GM19397 (cell line): ENCODE data around the gene SCD.
"Not testable (repeated sequence)": the region's sequence is repeated elsewhere in the genome, so short reads cannot be mapped to it uniquely, and the experiment has no call there.

Source experiments
- ATAC-seq: cut with Tn5 transposase; IDR thresholded peaks from one replicate; pipeline ENCODE4 v1.9.1; 2021; ENCODE audit warnings: mild to moderate bottlenecking, moderate library complexity; ENCODE audit not compliant: unreplicated experiment

Gene SCD

DNA sequence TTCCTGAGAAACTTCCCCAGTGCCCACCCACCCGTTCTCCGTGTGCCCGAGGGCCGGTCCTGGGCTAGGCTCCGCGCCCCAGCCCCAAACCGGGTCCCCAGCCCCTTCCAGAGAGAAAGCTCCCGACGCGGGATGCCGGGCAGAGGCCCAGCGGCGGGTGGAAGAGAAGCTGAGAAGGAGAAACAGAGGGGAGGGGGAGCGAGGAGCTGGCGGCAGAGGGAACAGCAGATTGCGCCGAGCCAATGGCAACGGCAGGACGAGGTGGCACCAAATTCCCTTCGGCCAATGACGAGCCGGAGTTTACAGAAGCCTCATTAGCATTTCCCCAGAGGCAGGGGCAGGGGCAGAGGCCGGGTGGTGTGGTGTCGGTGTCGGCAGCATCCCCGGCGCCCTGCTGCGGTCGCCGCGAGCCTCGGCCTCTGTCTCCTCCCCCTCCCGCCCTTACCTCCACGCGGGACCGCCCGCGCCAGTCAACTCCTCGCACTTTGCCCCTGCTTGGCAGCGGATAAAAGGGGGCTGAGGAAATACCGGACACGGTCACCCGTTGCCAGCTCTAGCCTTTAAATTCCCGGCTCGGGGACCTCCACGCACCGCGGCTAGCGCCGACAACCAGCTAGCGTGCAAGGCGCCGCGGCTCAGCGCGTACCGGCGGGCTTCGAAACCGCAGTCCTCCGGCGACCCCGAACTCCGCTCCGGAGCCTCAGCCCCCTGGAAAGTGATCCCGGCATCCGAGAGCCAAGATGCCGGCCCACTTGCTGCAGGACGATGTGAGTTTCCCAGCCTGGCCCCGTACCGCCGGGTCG lies at the start of gene SCD:
Gene SCD, plus strand, starts transcription at position 469 of the 803 bp plus-strand sequence. Its CDS starts 272 bp downstream, at position 741.
- peak; percentile 87 for ATAC-seq

DNA sequence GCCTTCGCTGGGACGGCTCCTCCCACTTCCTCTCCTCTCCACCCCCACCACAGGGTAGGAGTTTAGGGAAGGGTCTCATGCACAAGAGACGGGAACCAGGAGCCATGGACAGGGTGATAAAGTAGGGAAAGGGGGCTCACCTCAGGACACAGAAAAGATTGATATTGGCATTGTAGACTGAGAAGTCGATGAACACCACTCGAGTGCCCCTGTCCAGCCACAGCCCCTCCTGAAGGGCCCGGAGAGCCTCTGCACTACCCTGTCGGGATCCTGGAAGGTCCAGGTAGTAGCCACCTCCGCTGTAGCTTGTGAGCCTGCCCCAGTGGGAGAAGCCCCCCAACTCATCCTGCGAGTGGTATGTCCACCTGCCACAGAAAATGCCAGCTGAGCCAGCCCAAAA lies 49.8 kb upstream of the SCD start:
- no peak for ATAC-seq

DNA sequence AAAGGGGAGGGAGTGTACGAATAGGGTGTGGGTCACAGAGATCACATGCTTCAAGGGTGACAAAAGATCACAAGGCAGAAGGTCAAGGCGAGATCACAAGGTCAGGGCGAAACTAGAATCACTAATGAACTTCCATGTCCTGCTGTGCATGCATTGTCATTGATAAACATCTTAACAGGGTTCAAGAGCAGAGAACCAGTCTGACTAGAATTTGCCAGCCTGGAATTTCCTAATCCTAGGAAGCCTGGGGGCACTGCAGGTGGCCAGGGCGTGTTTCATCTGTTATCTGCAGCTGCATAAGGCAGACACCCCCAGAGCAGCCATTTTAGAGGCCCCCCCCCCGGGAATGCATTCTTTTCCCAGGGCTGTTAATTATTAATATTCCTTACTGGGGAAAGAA lies 45.9 kb upstream of the SCD start:
- ATAC-seq = not testable (repeated sequence)

DNA sequence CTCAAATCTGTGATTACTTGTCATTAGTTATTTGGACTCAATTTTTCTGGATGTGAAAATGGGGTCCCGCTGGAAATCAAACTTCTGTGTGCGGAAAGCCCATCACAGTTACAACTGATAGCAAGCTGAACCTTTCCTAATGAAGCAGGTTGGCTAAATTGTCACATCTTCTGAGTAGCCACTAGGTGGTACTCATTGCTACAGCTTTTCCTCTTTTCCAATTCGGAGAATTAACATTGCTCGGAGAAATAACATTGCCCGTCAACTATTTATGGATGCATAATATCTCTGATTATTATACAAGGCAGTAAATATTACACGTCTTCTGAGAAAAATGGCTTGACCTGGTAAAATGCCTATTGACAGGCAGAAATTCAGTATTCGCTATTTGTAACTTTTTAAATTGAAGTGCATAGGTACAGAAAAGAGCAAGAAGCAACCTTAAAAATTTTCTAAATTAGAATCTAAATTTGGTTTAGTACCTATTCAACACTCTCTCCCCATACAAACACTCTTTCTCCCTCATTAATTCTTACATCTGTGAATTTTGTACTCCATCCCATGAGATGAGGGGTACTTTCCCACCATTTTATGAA lies 43.2 kb upstream of the SCD start:
- ATAC-seq = no peak

DNA sequence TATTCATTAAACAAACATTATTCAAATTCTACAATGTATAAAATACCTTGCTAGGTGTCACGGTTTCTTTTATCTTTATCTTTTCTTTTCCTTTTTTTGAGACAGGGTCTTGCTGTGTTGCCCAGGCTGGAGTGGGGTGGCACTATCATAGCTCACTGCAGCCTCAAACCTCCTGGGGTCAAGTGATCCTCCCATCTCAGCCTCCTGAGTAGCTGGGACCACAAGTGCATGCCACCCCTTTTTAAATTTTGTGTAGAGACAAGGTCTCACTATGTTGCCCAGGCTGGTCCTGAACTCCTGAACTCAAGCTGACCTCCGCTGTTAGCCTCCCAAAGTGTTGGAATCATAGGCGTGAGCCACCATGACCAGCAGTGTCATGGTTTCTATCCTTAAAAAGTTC lies 42.6 kb upstream of the SCD start:
- ATAC-seq = no peak

DNA sequence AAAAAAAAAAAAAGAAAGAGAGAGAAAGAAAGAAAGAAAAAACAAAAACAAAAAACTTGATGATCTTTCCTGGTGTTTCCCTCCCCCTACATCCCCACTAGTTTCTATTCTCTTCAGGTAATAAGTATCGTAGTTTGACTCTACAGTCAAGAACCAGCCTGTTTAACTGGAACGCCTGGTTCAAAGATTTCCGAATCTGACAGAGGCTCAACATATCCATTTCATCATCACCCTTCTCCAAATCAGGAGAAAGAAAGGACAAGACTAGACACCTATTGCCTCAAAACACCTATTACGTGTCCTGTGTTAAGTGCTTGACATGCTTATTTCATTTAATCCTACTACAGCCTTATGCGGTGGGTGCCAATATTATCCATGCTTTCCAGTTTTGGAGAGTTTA lies 40.2 kb upstream of the SCD start:
- no peak for ATAC-seq

DNA sequence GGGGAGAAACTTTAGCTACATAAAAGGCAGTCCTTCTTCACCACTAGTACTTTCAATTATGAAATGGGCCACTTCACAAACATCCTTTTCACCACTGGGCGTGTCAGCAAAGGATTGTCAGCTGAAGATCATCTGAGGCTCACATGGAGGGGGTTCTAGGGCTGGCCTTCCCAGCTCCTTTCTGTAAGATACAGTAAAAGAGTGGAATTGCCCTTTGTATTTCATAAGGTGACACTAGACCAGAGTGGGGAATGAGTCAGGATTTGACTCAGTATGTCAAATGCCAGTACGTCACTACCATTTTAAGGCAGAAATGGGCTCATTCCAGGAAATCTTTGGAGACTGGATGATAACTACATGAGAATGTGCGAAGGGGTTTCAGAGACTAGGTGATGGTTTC lies 39.3 kb upstream of the SCD start:
- ATAC-seq = no peak

DNA sequence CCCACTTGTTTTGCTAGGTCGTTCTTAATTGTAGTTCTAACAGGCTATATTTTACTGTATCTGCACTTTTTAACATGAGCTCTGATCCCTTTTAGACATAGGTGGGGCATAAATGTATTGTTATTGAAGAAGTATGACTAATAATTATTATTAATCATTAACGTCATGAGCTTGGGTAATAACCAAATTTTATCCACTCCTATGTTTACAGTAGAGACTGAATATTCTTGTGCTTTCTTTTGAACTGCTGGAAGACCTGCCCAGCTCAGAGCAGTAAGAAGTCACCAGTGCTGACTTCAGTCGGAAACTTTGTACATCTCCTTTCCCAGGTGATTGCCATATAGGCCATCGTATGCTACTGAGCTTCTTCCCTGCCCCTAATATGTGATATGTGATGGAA lies 35.7 kb upstream of the SCD start:
- no peak for ATAC-seq

DNA sequence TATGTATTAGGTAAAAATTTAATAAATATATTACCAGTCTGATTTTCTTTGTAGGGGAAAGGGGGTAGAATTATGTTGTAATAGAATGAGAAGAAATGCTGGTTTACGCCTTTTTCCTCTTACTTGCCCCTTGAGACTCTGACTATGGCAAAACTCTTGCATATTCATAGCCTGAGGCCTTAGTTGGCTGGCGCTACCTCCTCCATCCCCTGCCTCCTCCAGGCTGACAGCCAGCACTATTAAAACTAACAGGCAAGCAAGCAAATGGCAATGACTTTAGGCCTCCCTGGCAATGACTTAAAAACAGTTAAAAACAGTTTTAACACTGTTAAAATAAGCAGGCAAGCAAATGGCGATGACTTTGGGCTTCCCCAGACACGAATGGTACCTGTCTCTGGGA lies 31.4 kb upstream of the SCD start:
- no peak for ATAC-seq

DNA sequence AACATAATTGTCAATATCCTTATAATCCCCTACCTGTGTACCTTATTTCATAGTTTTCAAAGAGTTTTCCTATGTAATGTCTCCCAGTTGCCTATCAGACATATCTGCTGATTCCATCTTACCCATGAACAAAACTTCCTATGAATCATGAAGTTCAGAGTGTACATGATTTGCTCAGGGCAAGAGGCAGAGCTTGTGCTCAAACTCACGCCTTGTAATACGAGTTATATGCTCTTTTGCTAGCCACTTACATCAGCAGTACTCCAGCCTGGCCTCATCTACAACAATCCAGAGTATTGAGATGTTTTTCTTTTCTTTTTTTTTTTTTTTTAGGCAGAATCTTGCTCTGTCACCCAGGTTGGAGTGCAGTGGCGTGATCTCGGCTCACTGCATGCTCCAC lies 28.8 kb upstream of the SCD start:
- no peak for ATAC-seq

DNA sequence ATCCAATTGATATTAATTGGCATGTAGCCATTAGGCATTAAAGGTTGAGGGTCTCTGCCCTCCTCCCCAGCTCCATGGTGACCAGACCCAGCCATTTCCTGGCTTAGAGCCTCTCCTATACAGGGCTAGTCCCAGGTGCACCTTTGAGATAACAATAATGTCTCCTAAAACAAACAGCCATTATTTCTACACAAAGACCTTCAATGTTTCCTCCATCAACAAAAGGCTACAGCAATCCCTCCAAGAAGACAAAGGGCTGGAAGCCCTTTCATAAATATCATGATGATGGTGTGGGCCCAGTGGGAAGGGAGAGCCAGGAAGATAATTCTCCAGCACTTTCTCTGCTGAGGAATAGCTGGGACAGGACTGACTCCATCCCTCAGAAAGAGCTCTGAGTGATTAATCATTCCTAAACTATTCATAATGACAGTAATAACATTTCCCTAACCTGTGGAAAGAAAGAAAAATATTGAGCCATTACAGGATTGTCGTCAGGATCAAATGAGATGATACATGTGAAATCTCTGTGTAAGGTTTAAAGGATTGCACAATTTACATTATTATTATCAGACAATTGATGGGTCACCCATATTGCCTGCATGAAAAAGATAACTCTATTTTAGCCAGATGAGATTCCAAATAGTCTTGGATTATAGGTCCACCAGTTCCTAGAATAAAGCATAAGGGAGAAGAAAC lies 27.2 kb upstream of the SCD start:
- no peak for ATAC-seq

DNA sequence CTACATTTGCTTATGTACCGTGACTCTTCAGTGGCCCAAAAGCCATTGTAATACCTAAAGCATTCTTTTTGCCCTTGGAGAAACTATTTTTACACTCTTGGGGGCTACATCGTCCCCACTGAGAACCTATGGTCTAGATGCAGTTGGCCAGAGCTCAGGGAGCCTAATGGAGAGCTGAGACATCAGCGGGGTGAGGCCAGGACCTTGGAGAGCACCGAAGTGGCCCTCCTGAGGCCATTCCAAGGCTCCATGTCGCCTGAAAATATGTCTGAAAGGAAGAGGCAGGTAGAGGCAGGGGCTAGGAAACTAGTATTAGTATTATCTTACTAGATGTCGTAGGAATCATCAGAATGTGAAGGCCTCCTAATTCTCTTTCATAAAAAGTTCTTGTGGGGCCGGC lies 21.9 kb upstream of the SCD start:
- ATAC-seq = no peak

DNA sequence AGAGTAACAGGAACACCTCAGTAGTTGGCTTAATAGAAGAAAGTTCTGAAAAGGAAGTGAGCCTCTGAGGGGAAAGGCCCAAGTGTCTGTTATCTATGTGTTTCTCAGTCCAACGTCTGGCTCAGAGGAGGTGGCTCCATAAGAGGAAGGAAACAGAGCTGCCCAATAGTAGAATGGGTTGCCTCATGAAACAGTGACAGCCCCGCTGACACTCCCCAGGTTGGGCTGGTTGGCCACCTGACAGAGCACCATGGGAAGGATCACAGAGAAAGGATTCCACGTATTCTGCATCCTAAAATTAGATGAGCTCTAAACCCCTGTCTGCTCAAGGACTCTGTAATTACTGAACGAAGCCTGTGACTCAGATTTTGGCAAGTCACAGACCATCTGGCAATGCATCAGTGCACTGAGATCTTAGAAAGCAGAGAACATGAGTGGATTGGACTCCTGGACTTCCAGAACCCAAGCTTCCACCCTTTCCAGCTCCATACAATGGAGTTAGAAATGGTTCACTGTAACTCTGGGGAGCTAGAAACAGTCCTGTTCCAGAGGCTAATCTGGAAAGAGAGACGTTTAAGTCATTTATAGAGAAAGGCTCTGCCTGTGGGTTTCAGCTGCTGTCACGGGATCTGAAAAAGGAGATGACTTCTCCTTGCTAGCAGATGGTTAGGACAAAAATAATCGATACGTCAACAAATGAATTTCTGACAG lies 19.9 kb upstream of the SCD start:
- ATAC-seq = peak; percentile 97

DNA sequence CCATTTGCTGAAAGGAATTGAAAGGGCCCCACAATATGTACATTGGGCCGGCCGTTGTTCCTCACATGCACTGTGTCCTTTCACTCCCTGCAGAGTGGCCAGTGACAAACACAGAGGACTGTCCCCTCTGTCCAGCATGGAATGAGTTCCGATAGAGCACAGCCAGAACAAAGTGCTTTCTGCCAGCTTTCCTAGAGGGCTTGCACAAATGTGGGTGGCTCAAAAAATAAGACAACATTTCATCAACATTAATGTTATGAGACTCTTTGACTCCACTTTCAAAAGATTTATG lies 19.4 kb upstream of the SCD start:
- ATAC-seq = no peak

DNA sequence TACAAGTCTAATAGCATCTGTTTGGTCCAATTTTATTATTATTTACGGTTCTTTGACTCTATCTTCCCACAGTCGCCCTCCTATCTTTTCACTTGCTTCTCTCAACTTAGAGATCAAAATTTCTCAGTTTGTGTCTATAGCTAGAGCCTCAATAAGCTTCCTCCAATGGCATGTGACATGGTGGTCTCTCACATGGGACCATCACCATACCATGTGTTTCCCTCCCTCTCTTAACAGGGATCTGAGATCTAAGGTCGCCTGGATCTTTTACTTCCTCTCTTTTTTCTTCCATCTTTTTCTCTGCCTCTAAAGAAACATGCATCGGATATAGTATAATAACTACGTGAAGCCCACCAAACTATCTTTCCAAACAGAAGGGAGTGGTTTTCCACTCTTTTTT lies 18.8 kb upstream of the SCD start:
- no peak for ATAC-seq

DNA sequence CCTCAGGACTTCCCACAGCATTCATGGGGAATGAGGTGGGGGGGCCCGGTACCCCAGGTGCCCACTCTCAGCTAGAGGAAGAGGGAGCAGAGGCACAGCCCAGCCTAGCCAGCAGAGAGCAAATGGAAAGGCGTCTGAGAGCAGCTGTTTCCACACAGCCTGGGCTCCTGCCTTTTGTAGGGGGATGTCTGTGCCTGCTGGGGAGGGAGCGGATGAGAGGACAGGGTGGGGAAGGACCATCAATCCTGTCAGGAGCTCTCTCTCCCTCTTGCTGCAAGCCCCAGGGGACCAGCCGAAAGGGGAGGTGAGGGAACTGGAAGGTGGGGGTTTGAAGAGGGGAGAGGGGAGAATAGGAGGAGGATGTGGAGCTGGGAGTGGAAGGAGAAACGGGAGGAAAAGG lies 17.0 kb upstream of the SCD start, which contains the start of gene PKD2L1:
Gene PKD2L1, minus strand, starts transcription at position 150 of the 400 bp plus-strand sequence. Its CDS starts 125 bp downstream, at position 25.
- ATAC-seq = no peak

DNA sequence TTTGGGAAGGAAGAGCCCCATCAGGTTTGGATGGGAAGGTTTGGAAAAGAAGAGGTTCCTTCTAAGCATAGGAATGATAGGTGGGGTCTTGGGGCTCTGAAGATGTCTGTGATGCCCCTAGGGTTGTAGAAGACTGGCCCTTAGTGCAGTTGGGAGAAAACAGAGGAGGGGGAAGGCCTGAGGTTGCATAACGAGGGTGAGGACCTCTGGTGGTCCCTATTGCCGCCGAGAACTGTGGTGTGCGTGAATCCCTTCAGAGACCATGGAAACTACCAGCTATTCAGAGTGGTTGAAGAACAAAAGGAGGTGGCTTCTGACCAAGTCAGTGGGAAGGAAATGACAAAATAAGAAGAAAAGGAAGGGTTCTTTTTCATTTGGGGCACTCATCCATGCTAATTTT lies 13.9 kb upstream of the SCD start:
- ATAC-seq = no peak

DNA sequence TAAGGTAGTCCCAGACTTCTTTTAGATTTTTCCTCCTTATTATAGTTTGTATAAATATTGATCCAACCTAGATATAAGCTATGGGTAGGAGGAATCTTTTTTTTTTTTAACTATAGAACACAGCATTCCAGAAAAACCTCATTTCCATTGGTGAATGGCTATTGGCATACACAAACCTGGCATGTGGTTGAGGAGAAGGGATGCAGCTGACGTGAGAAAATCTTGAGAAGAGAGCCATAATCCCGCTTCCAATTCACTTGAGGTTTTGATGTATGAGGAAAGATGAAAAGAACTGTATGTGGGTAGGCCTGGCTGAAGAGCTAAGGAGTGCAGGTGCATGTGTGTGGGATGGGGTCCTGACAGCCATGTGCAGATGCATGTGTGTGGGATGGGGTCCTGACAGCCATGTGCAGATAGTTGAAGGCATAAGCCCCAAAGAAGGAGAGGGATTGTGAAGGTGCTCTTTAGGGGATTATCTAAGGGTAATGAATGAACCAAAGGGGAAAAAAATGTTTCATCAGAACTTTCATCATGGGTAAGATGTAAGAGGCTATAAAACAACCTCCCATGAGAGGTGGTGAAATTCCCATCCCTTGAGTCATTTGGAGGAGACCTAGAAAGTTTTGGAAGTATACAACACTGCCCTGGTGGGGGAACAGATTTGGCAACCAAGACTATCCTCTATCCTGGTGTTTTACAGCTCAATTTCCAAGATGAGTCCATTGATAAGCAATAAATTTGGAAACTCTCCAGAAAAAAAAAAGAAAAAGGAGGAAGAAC lies 13.2 kb upstream of the SCD start:
- ATAC-seq = no peak

DNA sequence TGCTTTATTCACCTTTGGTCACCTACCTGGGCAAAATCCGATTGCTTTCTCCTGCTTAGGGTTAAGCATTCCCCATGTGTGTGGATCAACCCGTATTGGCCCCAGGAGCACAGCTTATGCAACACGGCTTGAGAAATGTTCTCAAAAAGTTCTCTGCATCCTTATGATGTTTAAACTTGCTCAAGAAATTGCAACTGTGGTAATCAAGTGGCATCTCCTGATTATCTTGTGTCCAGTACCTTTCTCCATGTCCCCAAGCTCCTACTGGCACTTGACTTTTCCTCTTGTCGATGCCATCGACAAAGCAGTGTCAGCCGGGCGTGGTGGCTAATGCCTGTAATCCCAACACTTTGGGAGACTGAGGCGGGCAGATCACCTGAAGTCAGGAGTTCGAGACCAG lies 12.3 kb upstream of the SCD start:
- ATAC-seq = no peak

DNA sequence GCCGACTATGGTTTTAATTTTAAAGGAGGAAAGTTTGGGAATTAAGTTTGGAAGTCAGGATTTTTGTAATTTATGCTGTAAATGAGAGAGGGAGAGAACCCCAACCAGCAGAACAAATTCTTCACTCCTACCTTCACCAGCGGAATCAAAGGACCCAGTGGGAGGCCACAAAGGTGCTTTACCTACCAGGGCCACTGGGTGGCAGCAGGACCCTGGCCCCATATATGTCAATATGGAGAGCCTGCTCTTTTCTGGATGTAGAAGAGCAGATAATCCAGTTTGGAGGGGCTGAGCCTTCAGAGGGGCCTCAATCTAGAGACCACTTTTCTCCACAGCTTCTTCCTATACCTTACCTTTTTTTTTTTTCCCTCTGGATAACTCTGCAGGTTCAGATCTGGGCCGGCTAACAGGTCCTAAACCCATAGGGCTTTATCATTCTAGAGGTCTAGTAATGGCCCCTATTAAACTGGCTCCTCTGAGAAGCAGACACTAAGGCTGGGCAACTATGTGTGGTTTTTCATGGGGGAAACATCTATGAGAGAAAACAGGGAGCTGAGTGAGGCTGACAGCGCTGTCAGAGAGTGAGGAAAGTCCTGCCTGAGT lies 8.5 kb upstream of the SCD start:
- ATAC-seq = peak; percentile 46
